GM12891 (cell line): Measurements from ENCODE around the gene POMGNT2.

Experiments used
- DNase-seq: peaks from one replicate; pipeline ENCODE4 v3.0.0; 2011; ENCODE audit warnings: low spot score; ENCODE audit not compliant: insufficient read length
- FAIRE-seq: peaks from 2 replicates; lab custom pipeline; 2011; peaks lifted over from hg19 to GRCh38; lab: Jason Lieb, UNC
- PAX5 ChIP-seq: IDR thresholded peaks from 2 replicates; pipeline ENCODE4 v1.6.1; 2011; ENCODE audit warnings: low read length, moderate library complexity, mild to moderate bottlenecking; ENCODE audit not compliant: insufficient read depth, severe bottlenecking
- POLR2A ChIP-seq: IDR thresholded peaks from 2 replicates; pipeline ENCODE4 v1.6.1; 2011; ENCODE audit warnings: low read depth, low read length, control low read depth
- POLR2AphosphoS5 ChIP-seq: IDR thresholded peaks from 2 replicates; pipeline ENCODE4 v1.6.1; 2011; ENCODE audit warnings: low read depth, low read length, control low read depth
- POU2F2 ChIP-seq: IDR thresholded peaks from 2 replicates; pipeline ENCODE4 v1.6.1; 2011; ENCODE audit warnings: low read depth, mild to moderate bottlenecking, control low read depth, low read length, moderate library complexity
- SPI1 ChIP-seq: IDR thresholded peaks from 2 replicates; pipeline ENCODE4 v1.6.1; 2011; ENCODE audit warnings: low read depth, low read length, control low read depth
- TAF1 ChIP-seq: IDR thresholded peaks from 2 replicates; pipeline ENCODE4 v1.6.1; 2011; ENCODE audit warnings: low read depth, low read length, control low read depth

POMGNT2 gene

GRCh38 chr3:43080726-43081568 lies 24.9 kb downstream of the POMGNT2 start:
- TF ChIP-seq POLR2AphosphoS5 (no peak), SPI1 (no peak), PAX5 (no peak), TAF1 (no peak), POLR2A (no peak), POU2F2 (no peak)
- FAIRE-seq: no peak

GRCh38 chr3:43079536-43080332 lies 26.1 kb downstream of the POMGNT2 start:
- DNase-seq (no peak), FAIRE-seq (no peak)
- no peak for TF ChIP-seq SPI1
- no peak for TF ChIP-seq PAX5
- no peak for TF ChIP-seq POU2F2
- no peak for TF ChIP-seq POLR2AphosphoS5
- TF ChIP-seq TAF1: no peak
- TF ChIP-seq POLR2A: no peak

More at GRCh38 chr3:43080726-43081568, 24.9 kb downstream of the POMGNT2 start:
- DNase-seq: no peak

- FAIRE-seq: no peak
- no peak for DNase-seq
- TF ChIP-seq POLR2A (no peak), SPI1 (no peak), PAX5 (no peak), TAF1 (no peak), POLR2AphosphoS5 (no peak), POU2F2 (no peak)
Observed at GRCh38 chr3:43077707-43078106, 28.2 kb downstream of the POMGNT2 start.

GRCh38 chr3:43077261-43077660 lies 28.6 kb downstream of the POMGNT2 start:
- TF ChIP-seq TAF1: no peak
- DNase-seq: no peak
- no peak for FAIRE-seq

GRCh38 chr3:43076857-43077256 lies 29.0 kb downstream of the POMGNT2 start:
- DNase-seq (no peak), FAIRE-seq (no peak)
- TF ChIP-seq PAX5 (no peak), TAF1 (no peak), POU2F2 (no peak), SPI1 (no peak), POLR2AphosphoS5 (no peak), POLR2A (no peak)

GRCh38 chr3:43075904-43076661 lies 29.8 kb downstream of the POMGNT2 start:
- no peak for TF ChIP-seq PAX5
- TF ChIP-seq TAF1: no peak
- TF ChIP-seq SPI1: no peak
- TF ChIP-seq POLR2AphosphoS5: no peak
- no peak for TF ChIP-seq POU2F2
- TF ChIP-seq POLR2A: no peak

GRCh38 chr3:43074901-43075689 lies 30.8 kb downstream of the POMGNT2 start:
- no peak for DNase-seq
- TF ChIP-seq TAF1 (no peak), PAX5 (no peak), SPI1 (no peak), POU2F2 (no peak), POLR2A (no peak), POLR2AphosphoS5 (no peak)
- no peak for FAIRE-seq

More at GRCh38 chr3:43075904-43076661, 29.8 kb downstream of the POMGNT2 start:
- DNase-seq (no peak), FAIRE-seq (no peak)

GRCh38 chr3:43074482-43074881 lies 31.4 kb downstream of the POMGNT2 start:
- DNase-seq (no peak), FAIRE-seq (no peak)
- TF ChIP-seq SPI1 (no peak), POU2F2 (no peak), POLR2AphosphoS5 (no peak), TAF1 (no peak), PAX5 (no peak), POLR2A (no peak)
